AG04449 (cell line): Measurements from ENCODE around the gene CTNNA1.
"Not testable (repeated sequence)": the region's sequence is repeated elsewhere in the genome, so short reads cannot be mapped to it uniquely, and the experiment has no call there.

Experiments used
- CTCF ChIA-PET: fragments of 350-600 bp; formaldehyde crosslinking; extraction: SDS; loops from one replicate; lab custom pipeline; 2021; ENCODE audit warnings: antibody characterized with exemption; lab: Yijun Ruan, JAX
- POLR2A ChIA-PET: fragments of 400-600, 350-600 bp; formaldehyde crosslinking; extraction: SDS; loops from one replicate; lab custom pipeline; 2020; ENCODE audit warnings: antibody characterized with exemption, inconsistent platforms; lab: Yijun Ruan, JAX
- DNase-seq: peaks from one replicate; pipeline ENCODE4 v3.0.0-alpha.2; 2010; ENCODE audit warnings: low read depth, low spot score
- H3K4me3 ChIP-seq: 2 replicates; pipeline ENCODE4 v1.5.1; 2011; ENCODE audit warnings: low read depth, mild to moderate bottlenecking, control low read depth, low read length
- CTCF ChIP-seq: IDR thresholded peaks from one replicate; pipeline ENCODE4 v1.5.1; 2011; ENCODE audit warnings: mild to moderate bottlenecking, moderate library complexity, low read length, control low read depth, inconsistent platforms; ENCODE audit not compliant: insufficient read depth; ENCODE audit errors: missing control alignments

The CTNNA1 gene

GRCh38 chr5:138913773-138914172, 160.5 kb downstream of the CTNNA1 start:
- H3K4me3 ChIP-seq, result no peak overlapping the region
- ChIA-PET CTCF (no interaction called here), POLR2A (no interaction called here)
- no peak for TF ChIP-seq CTCF
- no peak for DNase-seq

GRCh38 chr5:138914338-138914737, 161.1 kb downstream of the CTNNA1 start:
- no peak for DNase-seq
- POLR2A ChIA-PET, result no interaction called here
- no peak for TF ChIP-seq CTCF
- CTCF ChIA-PET, result no interaction called here
- H3K4me3 ChIP-seq, result no peak overlapping the region

- TF ChIP-seq CTCF, result no peak
- no peak for DNase-seq
- H3K4me3 ChIP-seq, result no peak overlapping the region
- POLR2A ChIA-PET, result no interaction called here
- CTCF ChIA-PET, result no interaction called here
These were observed 165.5 kb downstream of the CTNNA1 start for GRCh38 chr5:138918686-138919085.

GRCh38 chr5:138920181-138920580, 167.0 kb downstream of the CTNNA1 start:
- POLR2A ChIA-PET, result no interaction called here
- TF ChIP-seq CTCF, result no peak
- no peak for DNase-seq
- no peak overlapping the region for H3K4me3 ChIP-seq
- CTCF ChIA-PET, result no interaction called here

GRCh38 chr5:138921362-138921761, 168.1 kb downstream of the CTNNA1 start:
- not testable (repeated sequence) for DNase-seq, H3K4me3 ChIP-seq
- POLR2A ChIA-PET, result interaction anchor here (0.7 kb wide), 1 partner anchor 268 kb away, joined by 3 read pairs; no protein-coding TSS in a partner anchor
- CTCF ChIA-PET, result interaction anchor here (1.1 kb wide), 1 partner anchor 342 kb away, joined by 3 read pairs; no protein-coding TSS in a partner anchor

- CTCF ChIA-PET, result no interaction called here
- POLR2A ChIA-PET, result no interaction called here
- TF ChIP-seq CTCF, result no peak
- no peak overlapping the region for H3K4me3 ChIP-seq
- DNase-seq, result no peak
These were observed 169.3 kb downstream of the CTNNA1 start for GRCh38 chr5:138922494-138922893.

GRCh38 chr5:138925090-138925635, 171.9 kb downstream of the CTNNA1 start:
- DNase-seq, result no peak
- no peak overlapping the region for H3K4me3 ChIP-seq
- ChIA-PET CTCF (interaction anchor here (1.1 kb wide), 1 partner anchor 339 kb away, joined by 3 read pairs; no protein-coding TSS in a partner anchor), POLR2A (no interaction called here)
- no peak for TF ChIP-seq CTCF
